Adrenal gland (tissue), 12 donors: ENCODE results near the gene FBXL7. TPM values are rescaled to one million over a fixed set of nuclear protein-coding genes. Genes with fewer than 3 reads are reported as not detected.

Experiments used
- DNase-seq, 7 donors: peaks; one replicate each; pipeline ENCODE4 v3.0.0-alpha.2; 2019 to 2020
- H3K27ac ChIP-seq, 5 donors: fragments of 200-600 bp; sonication (generic) in 4 of 5; 1 replicate in 3 of 5; 2 replicates in 2 of 5; pipeline versions ENCODE4 v1.5.1 to v1.8.0; 2016 to 2020; ENCODE audit warnings: mild to moderate bottlenecking in 1 of 5
- H3K27me3 ChIP-seq: fragments of 200-600 bp; 2 replicates; pipeline ENCODE4 v1.8.0; 2021
- H3K36me3 ChIP-seq, 2 donors: fragments of 200-600 bp; replicated peaks in 1 of 2; 1 replicate in 1 of 2; 2 replicates in 1 of 2; pipeline versions ENCODE4 v1.5.1 to v1.8.0; 2018 to 2022
- H3K4me1 ChIP-seq, 2 donors: fragments of 200-600 bp; replicated peaks in 1 of 2; 1 replicate in 1 of 2; 2 replicates in 1 of 2; pipeline versions ENCODE4 v1.5.1 to v1.8.0; 2018 to 2021
- H3K4me3 ChIP-seq, 4 donors: fragments of 200-600 bp; sonication (generic) in 3 of 4; one replicate each; pipeline ENCODE4 v1.5.1; 2016 to 2018
- H3K9me3 ChIP-seq, 3 donors: fragments of 200-600 bp; sonication (generic) in 1 of 3; replicated peaks in 1 of 3; 1 replicate in 2 of 3; 2 replicates in 1 of 3; pipeline versions ENCODE4 v1.5.1 to v1.8.0; 2016 to 2021
- POLR2A ChIP-seq, 2 donors: fragments of 450-650 bp; IDR thresholded peaks; one replicate each; pipeline ENCODE4 v1.6.1; 2017; ENCODE audit warnings: antibody characterized with exemption in 2 of 2, mild to moderate bottlenecking in 2 of 2, moderate library complexity in 1 of 2
- WGBS, 4 donors: extraction: QIAGEN DNeasy Blood & Tissue Kit in 2 of 4; methylation state at CpG; one replicate each; pipeline versions ENCODE4 v1.1.5 to v1.1.7; 2013 to 2017; 5-methylcytosine and 5-hydroxymethylcytosine counted together
- intact Hi-C, 2 donors: fragments of 100-400 bp; cut with DNase I; formaldehyde crosslinking; loops; one replicate each; pipeline versions ENCODE4 v1.14.1 to v1.15.0; 2022 to 2023
- polyA plus RNA-seq, 3 donors: library from polyadenylated mRNA; stranded (reverse); fragments of 200-250 nt in 2 of 3; fragments of 350-450 nt in 1 of 3; fragmentation: Illumina TruSeq in 1 of 3; extraction: RNeasy Lipid Tissue Mini Kit (QIAGEN cat#74804) in 1 of 3; gene quantifications; one replicate each; pipeline ENCODE4 v1.2.3, GENCODE V29; 2013 to 2014
- total RNA-seq, 9 donors: library from RNA; depleted of rRNA in 4 of 9; stranded (reverse); fragments of >200 nt in 4 of 9; fragments of 120-200 nt in 1 of 9; fragmentation: NEBNext Ultra II Directional in 1 of 9; extraction: Animal tissue kit (Norgen Biotek cat#: 25700) in 1 of 9; gene quantifications; one replicate each; pipeline versions ENCODE4 v1.1.0 to v1.2.4, GENCODE V29; 2013 to 2023
- TF ChIP-seq, protein P1 (sequence below), 6 experiments: fragments of 450-650 bp in 4 of 6; fragments of 200-600 bp in 2 of 6; sonication (generic) in 1 of 6; IDR thresholded peaks; 1 replicate in 5 of 6; 2 replicates in 1 of 6; pipeline versions ENCODE4 v1.5.1 to v1.8.0; 2016 to 2021; ENCODE audit warnings: antibody characterized with exemption in 6 of 6, mild to moderate bottlenecking in 2 of 6, moderate library complexity in 1 of 6
- donor health status: healthy with polysubstance abuse.
- donor health status: Bipolar disorder and iron deficiency.
- donor health status: DM: yes; HTN: yes; CAD: no.
- donor health status: DM: no; HTN: no; CAD: no.
- donor health status: DM: no; HTN: no; CAD: no.
- donor health status: DM: yes; HTN: yes; CAD: no.

FBXL7 gene
- total and polyA plus RNA-seq, 12 donors, result 22.6 to 59.1 (median 34.0) TPM

DNA sequence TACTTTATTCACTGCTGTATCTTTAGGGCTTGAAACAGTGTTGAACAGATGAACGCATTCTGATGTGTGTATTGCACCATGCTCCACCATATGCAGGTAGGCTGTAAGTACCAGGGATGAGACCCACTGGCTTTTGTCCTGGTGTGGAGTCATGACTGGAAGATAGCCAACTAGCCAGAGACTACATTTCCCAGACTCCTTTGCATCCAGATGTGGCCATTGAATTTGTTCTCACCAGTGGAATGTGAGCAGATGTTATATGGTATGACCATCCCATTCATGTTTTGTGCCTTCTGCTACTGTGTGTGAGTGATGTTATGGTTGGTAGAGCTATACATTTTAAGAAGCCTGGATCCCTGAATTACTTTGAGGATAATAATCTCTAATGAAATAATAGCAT is 7.4 kb upstream of the FBXL7 start:
- DNase-seq, result no peak
- Histone ChIP-seq H3K36me3 (no peaks in the 10 kb centered on the region), H3K27ac (no peak overlapping the region), H3K27me3 (no peaks in the 10 kb centered on the region), H3K4me1 (peaks cover 0 to 13% of the 10 kb centered on the region in 2 donors), H3K9me3 (no peaks in the 10 kb centered on the region), H3K4me3 (no peak overlapping the region)
- intact Hi-C loops, result no loop called here
- 88 to 100% (median 94%) methylated on average over 1 of the region's 1 CpG for WGBS, 4 donors
- TF ChIP-seq POLR2A (IDR thresholded peaks at IDR 0.05), result no peak
- TF ChIP-seq, protein P1, sequence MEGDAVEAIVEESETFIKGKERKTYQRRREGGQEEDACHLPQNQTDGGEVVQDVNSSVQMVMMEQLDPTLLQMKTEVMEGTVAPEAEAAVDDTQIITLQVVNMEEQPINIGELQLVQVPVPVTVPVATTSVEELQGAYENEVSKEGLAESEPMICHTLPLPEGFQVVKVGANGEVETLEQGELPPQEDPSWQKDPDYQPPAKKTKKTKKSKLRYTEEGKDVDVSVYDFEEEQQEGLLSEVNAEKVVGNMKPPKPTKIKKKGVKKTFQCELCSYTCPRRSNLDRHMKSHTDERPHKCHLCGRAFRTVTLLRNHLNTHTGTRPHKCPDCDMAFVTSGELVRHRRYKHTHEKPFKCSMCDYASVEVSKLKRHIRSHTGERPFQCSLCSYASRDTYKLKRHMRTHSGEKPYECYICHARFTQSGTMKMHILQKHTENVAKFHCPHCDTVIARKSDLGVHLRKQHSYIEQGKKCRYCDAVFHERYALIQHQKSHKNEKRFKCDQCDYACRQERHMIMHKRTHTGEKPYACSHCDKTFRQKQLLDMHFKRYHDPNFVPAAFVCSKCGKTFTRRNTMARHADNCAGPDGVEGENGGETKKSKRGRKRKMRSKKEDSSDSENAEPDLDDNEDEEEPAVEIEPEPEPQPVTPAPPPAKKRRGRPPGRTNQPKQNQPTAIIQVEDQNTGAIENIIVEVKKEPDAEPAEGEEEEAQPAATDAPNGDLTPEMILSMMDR (IDR thresholded peaks at IDR 0.05), result no peak

DNA sequence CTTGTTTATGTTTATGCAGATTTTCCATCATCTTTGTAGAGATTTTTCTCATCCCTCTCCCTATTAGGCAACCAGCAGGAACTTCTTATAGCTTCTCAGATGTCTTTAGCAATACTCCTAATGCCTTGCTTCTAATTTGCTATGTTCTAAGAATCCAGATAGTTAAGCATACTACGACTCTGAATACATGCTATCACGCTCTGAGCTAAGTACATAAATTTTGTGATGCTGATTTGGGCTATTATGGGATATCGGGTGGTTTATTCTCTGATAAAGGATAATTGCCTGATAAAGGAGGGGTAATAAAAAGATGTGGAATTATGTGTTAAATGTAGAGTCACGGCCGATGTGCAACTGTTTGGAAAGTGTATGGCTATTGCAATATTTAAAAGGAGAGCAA is 6.5 kb upstream of the FBXL7 start:
- 90 to 93% (median 91%) methylated on average over 5 of the region's 5 CpGs for WGBS, 4 donors
- intact Hi-C loops, result no loop called here
- DNase-seq, result no peak

DNA sequence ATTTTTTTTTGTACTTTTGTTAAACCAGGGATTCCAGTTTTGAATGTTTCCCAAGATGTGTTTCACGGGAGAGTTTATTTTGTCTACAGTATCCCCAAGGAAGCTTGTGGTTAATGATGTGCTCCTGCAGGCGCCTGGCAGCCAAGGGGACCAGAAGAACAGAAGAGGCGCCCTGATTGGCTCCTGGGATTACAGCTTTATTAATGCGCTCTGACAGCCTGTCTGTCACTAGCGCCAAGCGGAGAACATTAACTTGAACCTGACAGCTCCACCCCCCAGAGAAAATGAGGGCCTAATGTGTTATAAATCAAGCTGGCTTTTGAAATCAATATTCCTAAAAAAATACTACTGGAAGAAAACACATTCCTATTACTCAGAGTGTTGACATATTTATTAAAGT is 5.0 kb upstream of the FBXL7 start:
- WGBS, 4 donors, result 77 to 82% (median 80%) methylated on average over 6 of the region's 6 CpGs
- no peaks in the 10 kb centered on the region for H3K27me3 ChIP-seq
- peak in 1 of 7 donors; percentile 14 for DNase-seq
- TF ChIP-seq, protein P1 (IDR thresholded peaks at IDR 0.05), result no peak
- no peak for TF ChIP-seq POLR2A (IDR thresholded peaks at IDR 0.05)
- no peaks in the 10 kb centered on the region for H3K36me3 ChIP-seq
- H3K4me1 ChIP-seq, result peaks cover 0 to 17% of the 10 kb centered on the region in 2 donors
- H3K9me3 ChIP-seq, result no peaks in the 10 kb centered on the region
- intact Hi-C loops, result no loop called here
- H3K27ac ChIP-seq, result no peak overlapping the region
- H3K4me3 ChIP-seq, result no peak overlapping the region

More for the DNA sequence above, 6.5 kb upstream of the FBXL7 start:
- no peaks in the 10 kb centered on the region for H3K27me3 ChIP-seq
- no peak overlapping the region for H3K4me3 ChIP-seq
- no peak overlapping the region for H3K27ac ChIP-seq
- H3K36me3 ChIP-seq, result no peaks in the 10 kb centered on the region
- no peak for TF ChIP-seq POLR2A (IDR thresholded peaks at IDR 0.05)
- TF ChIP-seq, protein P1 (IDR thresholded peaks at IDR 0.05), result no peak
- H3K9me3 ChIP-seq, result no peaks in the 10 kb centered on the region
- H3K4me1 ChIP-seq, result peaks cover 0 to 13% of the 10 kb centered on the region in 2 donors

DNA sequence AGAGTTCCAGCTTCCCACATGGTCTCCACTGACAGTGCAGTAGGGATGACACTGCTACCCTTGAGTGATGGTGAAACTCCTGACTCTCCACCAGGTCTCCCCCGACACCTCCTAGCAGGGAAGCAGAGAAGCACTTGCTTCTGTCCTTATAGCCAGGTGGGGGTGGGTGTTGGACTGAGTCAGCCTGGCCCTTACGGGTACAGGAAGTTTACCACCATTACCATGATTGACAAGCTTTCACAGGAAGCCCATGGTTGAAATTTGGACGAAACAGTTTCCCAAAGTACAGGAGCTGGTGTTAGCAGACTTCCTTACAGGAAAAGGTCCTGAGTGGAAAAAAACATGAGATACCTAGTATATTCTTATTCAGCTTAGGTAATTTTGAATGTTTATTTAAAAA is 3.1 kb upstream of the FBXL7 start:
- intact Hi-C loops, result no loop called here
- H3K27ac ChIP-seq, result no peak overlapping the region
- no peaks in the 10 kb centered on the region for H3K36me3 ChIP-seq
- 57 to 84% (median 77%) methylated on average over 2 to 3 of the region's 3 CpGs for WGBS, 4 donors
- DNase-seq, result no peak
- peaks cover 0 to 17% of the 10 kb centered on the region in 2 donors for H3K4me1 ChIP-seq
- no peaks in the 10 kb centered on the region for H3K9me3 ChIP-seq
- TF ChIP-seq POLR2A (IDR thresholded peaks at IDR 0.05), result no peak
- no peak overlapping the region for H3K4me3 ChIP-seq
- H3K27me3 ChIP-seq, result no peaks in the 10 kb centered on the region

DNA sequence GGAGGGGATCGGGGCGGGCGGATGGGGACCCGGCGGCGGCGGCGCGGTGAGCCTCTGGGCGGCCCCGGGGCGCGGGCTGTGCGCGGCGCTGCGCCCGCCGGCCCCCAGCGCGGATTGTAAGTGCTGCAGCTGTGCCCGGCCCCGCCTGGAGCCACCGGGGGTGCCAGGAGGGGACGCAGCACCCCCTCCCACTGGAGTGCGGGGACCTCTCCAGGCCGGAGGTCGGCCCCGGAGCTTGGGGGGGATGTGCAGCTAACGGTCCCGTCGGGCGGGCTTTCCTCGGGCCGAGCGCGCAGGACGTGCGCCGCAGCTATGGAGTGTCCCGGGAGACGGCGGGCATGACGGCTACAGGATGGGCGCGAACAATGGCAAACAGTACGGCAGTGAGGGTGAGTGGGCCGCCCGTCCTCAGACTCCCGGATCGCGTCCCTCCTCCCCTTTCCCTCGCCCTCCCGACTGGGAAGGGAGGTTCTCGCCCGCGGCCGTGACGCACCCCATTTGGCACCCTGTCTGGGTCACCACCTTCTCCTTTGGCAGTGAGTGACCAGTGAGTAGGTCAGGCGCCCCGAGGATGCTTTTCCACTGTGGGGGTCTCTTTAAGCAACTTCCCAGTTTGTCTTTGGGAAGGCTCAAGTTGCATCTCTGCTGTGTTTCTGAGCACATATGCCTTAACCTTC is 483 bp downstream of the FBXL7 start:
- H3K9me3 ChIP-seq, result no peaks in the 10 kb centered on the region
- no peaks in the 10 kb centered on the region for H3K36me3 ChIP-seq
- peak overlapping the region in 4 of 5 donors; percentile 20 to 93 (median 78) for H3K27ac ChIP-seq
- intact Hi-C loops, result no loop called here
- peak; percentile 69 to 85 (median 76) for DNase-seq
- TF ChIP-seq POLR2A (IDR thresholded peaks at IDR 0.05), result no peak
- TF ChIP-seq, protein P1 (IDR thresholded peaks at IDR 0.05), result no peak
- no peaks in the 10 kb centered on the region for H3K27me3 ChIP-seq
- WGBS, 4 donors, result 0 to 1% (median 1%) methylated on average over 4 to 61 of the region's 61 CpGs; no CpG with 5 or more reads in 1 of the 4 donors
- H3K4me3 ChIP-seq, result peak overlapping the region; percentile 41 to 75 (median 50)
- peaks cover 0 to 21% of the 10 kb centered on the region in 2 donors for H3K4me1 ChIP-seq
